PFSK-1 (cell line): Measurements from ENCODE around the gene SLC13A3.

Experiments used
- FOXP2 ChIP-seq: optimal IDR thresholded peaks from 2 replicates; pipeline ENCODE3; 2011; ENCODE audit warnings: borderline replicate concordance, control low read depth, inconsistent platforms; ENCODE audit not compliant: insufficient read depth; ENCODE audit errors: extremely low read length, extremely low read depth
- POLR2AphosphoS5 ChIP-seq: IDR thresholded peaks from 2 replicates; pipeline ENCODE4 v1.6.1; 2012; ENCODE audit warnings: low read depth, mild to moderate bottlenecking, control low read depth, low read length, moderate library complexity
- SIN3A ChIP-seq: IDR thresholded peaks from 2 replicates; pipeline ENCODE4 v1.6.1; 2012; ENCODE audit warnings: mild to moderate bottlenecking, low read length, moderate library complexity, borderline replicate concordance; ENCODE audit not compliant: insufficient read depth
- TAF1 ChIP-seq: IDR thresholded peaks from 2 replicates; pipeline ENCODE4 v1.6.1; 2012; ENCODE audit warnings: low read length, control low read depth, borderline replicate concordance; ENCODE audit not compliant: insufficient read depth
- TF ChIP-seq, protein P1 (sequence below), 2 experiments: IDR thresholded peaks; 2 replicates each; pipeline versions ENCODE4 v1.6.1 to v1.8.0; 2011 to 2012; ENCODE audit warnings: low read depth in 2 of 2, low read length in 2 of 2, control low read depth in 1 of 2, inconsistent platforms in 1 of 2, mild to moderate bottlenecking in 1 of 2, moderate library complexity in 1 of 2; ENCODE audit not compliant: insufficient read depth in 1 of 2

Gene SLC13A3

DNA sequence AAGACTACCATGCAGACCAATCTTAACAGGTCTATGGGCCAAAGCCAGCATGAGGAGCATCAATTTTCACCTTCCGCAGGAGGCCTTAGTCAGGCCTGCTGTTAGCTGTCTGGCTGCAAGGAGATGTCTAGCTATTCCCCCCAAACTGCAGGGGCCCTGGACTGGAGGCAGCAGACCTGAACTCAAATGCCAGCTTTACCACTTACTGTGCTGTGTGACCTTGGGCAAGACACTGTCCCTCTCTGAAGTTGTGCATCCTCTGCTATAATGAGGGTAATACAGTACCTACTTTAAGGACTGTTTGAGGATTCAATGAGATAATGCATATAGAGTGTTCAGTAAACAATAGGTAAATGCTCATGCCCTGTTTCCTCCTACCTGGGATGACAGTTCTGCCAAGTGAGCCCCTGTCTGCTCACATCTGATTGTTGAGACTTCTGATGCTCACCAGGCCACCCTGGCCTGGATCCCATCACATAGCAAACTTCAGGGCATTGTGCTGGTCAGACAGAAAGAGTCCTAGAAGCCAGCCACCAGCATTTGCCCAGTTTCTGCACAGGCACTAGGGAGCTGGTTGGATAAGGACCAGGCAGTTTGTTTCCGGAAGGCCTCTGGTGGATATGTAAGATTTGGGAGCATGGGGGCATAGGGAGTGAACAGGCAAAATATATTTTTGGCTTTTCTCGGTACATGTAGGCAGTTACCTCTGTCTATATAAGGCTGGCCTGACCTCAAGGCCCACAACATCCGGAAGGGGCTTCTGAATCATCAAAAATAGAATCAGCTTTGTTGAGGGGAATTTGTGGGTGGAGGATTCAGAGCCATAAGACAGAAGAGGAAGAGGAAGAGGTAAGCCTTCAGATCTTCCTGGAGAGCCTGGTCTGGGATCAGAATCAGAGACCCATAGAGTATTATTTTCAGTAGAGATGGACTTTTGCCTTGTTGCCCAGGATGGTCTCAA lies 98.5 kb downstream of the SLC13A3 start:
- TF ChIP-seq FOXP2 (no peak), TAF1 (no peak), SIN3A (no peak), POLR2AphosphoS5 (no peak)
- TF ChIP-seq, protein P1, sequence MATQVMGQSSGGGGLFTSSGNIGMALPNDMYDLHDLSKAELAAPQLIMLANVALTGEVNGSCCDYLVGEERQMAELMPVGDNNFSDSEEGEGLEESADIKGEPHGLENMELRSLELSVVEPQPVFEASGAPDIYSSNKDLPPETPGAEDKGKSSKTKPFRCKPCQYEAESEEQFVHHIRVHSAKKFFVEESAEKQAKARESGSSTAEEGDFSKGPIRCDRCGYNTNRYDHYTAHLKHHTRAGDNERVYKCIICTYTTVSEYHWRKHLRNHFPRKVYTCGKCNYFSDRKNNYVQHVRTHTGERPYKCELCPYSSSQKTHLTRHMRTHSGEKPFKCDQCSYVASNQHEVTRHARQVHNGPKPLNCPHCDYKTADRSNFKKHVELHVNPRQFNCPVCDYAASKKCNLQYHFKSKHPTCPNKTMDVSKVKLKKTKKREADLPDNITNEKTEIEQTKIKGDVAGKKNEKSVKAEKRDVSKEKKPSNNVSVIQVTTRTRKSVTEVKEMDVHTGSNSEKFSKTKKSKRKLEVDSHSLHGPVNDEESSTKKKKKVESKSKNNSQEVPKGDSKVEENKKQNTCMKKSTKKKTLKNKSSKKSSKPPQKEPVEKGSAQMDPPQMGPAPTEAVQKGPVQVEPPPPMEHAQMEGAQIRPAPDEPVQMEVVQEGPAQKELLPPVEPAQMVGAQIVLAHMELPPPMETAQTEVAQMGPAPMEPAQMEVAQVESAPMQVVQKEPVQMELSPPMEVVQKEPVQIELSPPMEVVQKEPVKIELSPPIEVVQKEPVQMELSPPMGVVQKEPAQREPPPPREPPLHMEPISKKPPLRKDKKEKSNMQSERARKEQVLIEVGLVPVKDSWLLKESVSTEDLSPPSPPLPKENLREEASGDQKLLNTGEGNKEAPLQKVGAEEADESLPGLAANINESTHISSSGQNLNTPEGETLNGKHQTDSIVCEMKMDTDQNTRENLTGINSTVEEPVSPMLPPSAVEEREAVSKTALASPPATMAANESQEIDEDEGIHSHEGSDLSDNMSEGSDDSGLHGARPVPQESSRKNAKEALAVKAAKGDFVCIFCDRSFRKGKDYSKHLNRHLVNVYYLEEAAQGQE (IDR thresholded peaks at IDR 0.05; ENCODE audit: insufficient read depth in 1 of 2, low read depth in 2 of 2, low read length in 2 of 2): no peak

DNA sequence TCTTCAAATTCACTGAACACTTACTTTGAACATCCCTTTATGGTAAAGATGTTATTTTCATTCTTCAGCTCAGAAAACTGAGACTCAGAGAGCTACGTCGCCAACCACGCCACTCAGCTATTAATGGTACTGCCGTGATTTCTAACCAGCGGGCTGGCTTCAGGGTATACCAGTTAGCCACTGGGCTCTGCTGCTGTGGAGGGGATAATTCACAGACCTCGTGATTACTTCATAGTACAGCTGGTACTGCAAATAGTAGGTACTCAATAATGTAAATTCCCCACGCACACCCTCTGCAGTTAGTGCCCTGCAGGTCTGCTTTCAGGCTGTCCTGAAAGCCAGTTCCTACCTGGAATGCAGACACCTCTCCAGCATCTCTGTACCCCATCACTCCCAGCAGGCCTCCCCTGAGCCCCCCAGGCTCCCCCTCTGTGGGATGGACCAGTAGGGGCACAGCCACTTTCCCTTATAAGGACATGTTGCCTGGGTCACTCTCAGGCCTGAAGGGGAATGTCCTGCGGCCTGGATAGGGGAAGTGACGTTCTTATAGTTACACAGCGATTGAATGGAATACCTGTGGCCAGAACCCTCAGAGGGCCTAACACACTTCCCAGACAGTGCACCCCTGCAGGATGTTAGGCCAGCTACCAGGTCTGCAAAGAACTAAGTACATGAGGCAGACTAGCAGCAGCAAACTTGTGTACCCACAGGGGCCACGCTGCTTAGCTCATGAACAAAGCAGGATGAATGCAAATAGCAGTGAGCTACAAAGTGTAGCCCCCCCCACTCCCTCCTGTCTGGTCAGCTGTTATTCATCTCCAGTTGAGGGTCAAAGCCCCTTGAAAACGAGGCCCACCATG lies 99.5 kb downstream of the SLC13A3 start:
- TF ChIP-seq TAF1 (no peak), POLR2AphosphoS5 (no peak), FOXP2 (no peak), SIN3A (no peak)
- TF ChIP-seq, protein P1 (IDR thresholded peaks at IDR 0.05; ENCODE audit: insufficient read depth in 1 of 2, low read depth in 2 of 2, low read length in 2 of 2): no peak

DNA sequence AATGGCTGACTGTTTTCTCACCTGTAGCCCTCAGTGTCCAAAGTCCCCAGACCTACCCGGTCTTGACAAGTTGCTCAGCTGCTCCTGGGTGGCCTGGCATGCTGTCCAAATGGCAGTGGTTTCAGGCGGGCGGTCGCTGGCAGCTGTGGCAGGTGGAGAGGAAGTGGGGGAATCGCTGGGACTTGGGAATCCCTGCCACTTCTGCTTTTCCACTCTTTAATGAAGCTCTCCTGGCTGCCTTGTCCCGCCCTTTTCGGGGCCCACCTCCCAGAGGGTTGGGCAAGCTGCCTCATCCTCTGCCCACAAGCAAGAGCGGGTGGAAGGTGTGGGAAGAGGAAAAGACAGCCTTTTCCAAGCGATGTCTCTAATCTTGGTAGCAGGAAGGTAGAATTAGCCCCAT lies 100.8 kb downstream of the SLC13A3 start, which contains the start of gene OCSTAMP:
TSS of gene OCSTAMP (minus strand) at position 194 of the 400 bp plus-strand sequence. CDS start at position 100, 94 bp downstream.
- TF ChIP-seq POLR2AphosphoS5 (no peak), SIN3A (no peak), TAF1 (no peak), FOXP2 (no peak)
- TF ChIP-seq, protein P1 (IDR thresholded peaks at IDR 0.05; ENCODE audit: insufficient read depth in 1 of 2, low read depth in 2 of 2, low read length in 2 of 2): no peak

DNA sequence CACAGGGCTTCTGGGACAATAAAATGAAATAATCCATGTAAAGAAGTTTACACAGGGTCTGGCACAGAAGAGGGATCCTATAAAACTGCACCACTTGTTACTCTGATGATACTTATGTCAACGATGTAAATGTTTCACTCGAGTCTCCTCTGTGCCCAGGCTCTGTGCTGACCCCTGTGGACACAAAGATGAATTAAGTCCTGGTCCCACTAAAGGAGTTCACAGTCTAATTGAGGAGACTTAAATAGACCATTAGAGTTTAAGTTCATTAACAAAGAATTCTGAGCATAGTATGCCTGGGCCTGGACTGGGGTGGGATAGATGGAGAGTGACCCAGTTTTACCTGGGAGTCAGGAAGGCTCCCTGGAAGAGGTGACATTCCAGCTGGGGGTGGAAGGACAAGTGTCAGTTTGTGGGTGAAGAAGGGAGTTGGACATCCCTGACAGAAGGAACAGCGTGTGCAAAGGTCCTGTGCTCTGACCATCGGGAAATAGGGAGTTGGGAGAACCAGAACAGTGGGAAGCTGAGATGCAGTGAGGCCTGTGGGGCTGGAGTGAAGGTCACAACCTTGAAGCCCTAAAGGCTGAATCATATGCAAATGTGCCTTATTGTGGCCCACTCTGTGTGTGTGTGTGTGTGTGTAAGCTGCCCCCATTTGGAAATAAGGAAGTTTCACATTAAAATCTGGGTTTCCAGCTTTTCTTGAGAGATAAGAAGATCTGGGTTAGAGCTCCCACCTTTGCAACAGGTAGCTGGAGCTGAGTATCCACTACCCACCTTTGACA lies 101.9 kb downstream of the SLC13A3 start:
- TF ChIP-seq SIN3A (no peak), POLR2AphosphoS5 (no peak), TAF1 (no peak), FOXP2 (no peak)
- TF ChIP-seq, protein P1 (IDR thresholded peaks at IDR 0.05; ENCODE audit: insufficient read depth in 1 of 2, low read depth in 2 of 2, low read length in 2 of 2): no peak
